OCI-LY7 (cell line): Measurements from ENCODE around the gene S100Z. TPM values are rescaled to one million over a fixed set of nuclear protein-coding genes. Genes with fewer than 3 reads are reported as not detected.

Source experiments
- BruUV-seq: library from RNA; stranded (reverse); fragments of 400-500 nt; replicated peaks from 2 replicates; lab custom pipeline; 2021; lab: Mats Ljungman, UMichigan
- CTCF ChIA-PET: fragments of 300-600 bp; sonication (Branson Sonifier 250); formaldehyde crosslinking; loops from one replicate; lab custom pipeline; 2022; ENCODE audit warnings: antibody characterized with exemption; ENCODE audit not compliant: unreplicated experiment; lab: Charles Lee
- POLR2A ChIA-PET: fragments of 300-600 bp; sonication (Branson Sonifier 250); formaldehyde crosslinking; loops from one replicate; lab custom pipeline; 2022; ENCODE audit warnings: antibody characterized with exemption; lab: Charles Lee
- DNase-seq: peaks from one replicate; pipeline ENCODE4 v3.0.0-alpha.2; 2015; ENCODE audit warnings: low spot score
- H2AFZ ChIP-seq: fragments of 200-600 bp; sonication (generic), shearing (Covaris generic); 2 replicates; pipeline ENCODE4 v1.6.1; 2014; ENCODE audit warnings: mild to moderate bottlenecking, antibody characterized with exemption, low read length, moderate library complexity
- H3K27ac ChIP-seq: fragments of 200-600 bp; sonication (generic); 2 replicates; pipeline ENCODE4 v1.5.1; 2014; ENCODE audit warnings: mixed run types, low read depth, mild to moderate bottlenecking, moderate library complexity, low read length, inconsistent platforms; ENCODE audit not compliant: poor library complexity, severe bottlenecking
- H3K36me3 ChIP-seq: fragments of 200-600 bp; sonication (generic); 2 replicates; pipeline ENCODE4 v1.6.1; 2014; ENCODE audit warnings: mild to moderate bottlenecking, antibody characterized with exemption, low read length, moderate library complexity, mixed read lengths; ENCODE audit not compliant: insufficient read depth
- H3K4me1 ChIP-seq: fragments of 200-600 bp; sonication (generic); 2 replicates; pipeline ENCODE4 v1.5.1; 2014; ENCODE audit warnings: mild to moderate bottlenecking, low read length; ENCODE audit not compliant: insufficient read depth, poor library complexity, severe bottlenecking
- H3K4me2 ChIP-seq: fragments of 200-600 bp; sonication (generic); 2 replicates; pipeline ENCODE4 v1.6.1; 2014; ENCODE audit warnings: mild to moderate bottlenecking, low read length
- H3K4me3 ChIP-seq: fragments of 200-600 bp; sonication (generic); 2 replicates; pipeline ENCODE4 v1.5.1; 2014; ENCODE audit warnings: mild to moderate bottlenecking, low read depth, low read length; ENCODE audit not compliant: poor library complexity, severe bottlenecking
- H3K79me2 ChIP-seq: fragments of 200-600 bp; sonication (generic); 2 replicates; pipeline ENCODE4 v1.6.1; 2016; ENCODE audit warnings: low read depth, mild to moderate bottlenecking, low read length, moderate library complexity, mixed read lengths; ENCODE audit not compliant: insufficient read depth
- H3K9me2 ChIP-seq: fragments of 200-600 bp; sonication (generic); 2 replicates; pipeline ENCODE4 v1.6.1; 2016; ENCODE audit warnings: mild to moderate bottlenecking, low read length, mixed read lengths; ENCODE audit not compliant: insufficient read depth
- H3K9me3 ChIP-seq: fragments of 200-600 bp; sonication (generic); 2 replicates; pipeline ENCODE4 v1.6.1; 2014; ENCODE audit warnings: mild to moderate bottlenecking, mixed run types, low read length, mixed read lengths
- H4K20me1 ChIP-seq: fragments of 200-600 bp; sonication (generic); 2 replicates; pipeline ENCODE4 v1.6.1; 2014; ENCODE audit warnings: mild to moderate bottlenecking, antibody characterized with exemption, low read length, moderate library complexity, mixed read lengths; ENCODE audit not compliant: insufficient read depth
- CTCF ChIP-seq: fragments of 200-600 bp; sonication (generic); conservative IDR thresholded peaks from 2 replicates; pipeline ENCODE4 v1.5.1; 2014; ENCODE audit warnings: mild to moderate bottlenecking, antibody characterized with exemption, low read length, moderate library complexity, mixed read lengths
- EZH2phosphoT487 ChIP-seq: fragments of 200-600 bp; sonication (generic); IDR thresholded peaks from 2 replicates; pipeline ENCODE4 v1.6.1; 2018; ENCODE audit warnings: low read depth, borderline replicate concordance, mild to moderate bottlenecking, mixed run types, antibody characterized with exemption, low read length, moderate library complexity, mixed read lengths
- intact Hi-C: fragments of 100-400 bp; cut with micrococcal nuclease; formaldehyde crosslinking; loops from one replicate; pipeline ENCODE4 v1.10.0; 2022; ENCODE audit not compliant: unreplicated experiment
- total RNA-seq, 2 experiments: library from RNA; depleted of rRNA in 1 of 2; stranded (reverse); fragments of >200 nt in 1 of 2; shearing (Covaris generic) in 1 of 2; gene quantifications; 2 replicates each; pipeline ENCODE4 v1.2.3, GENCODE V29; 2014 to 2022

The S100Z gene
- total RNA-seq, 2 experiments from 2014 or later = 51.1 to 66.6 TPM

DNA sequence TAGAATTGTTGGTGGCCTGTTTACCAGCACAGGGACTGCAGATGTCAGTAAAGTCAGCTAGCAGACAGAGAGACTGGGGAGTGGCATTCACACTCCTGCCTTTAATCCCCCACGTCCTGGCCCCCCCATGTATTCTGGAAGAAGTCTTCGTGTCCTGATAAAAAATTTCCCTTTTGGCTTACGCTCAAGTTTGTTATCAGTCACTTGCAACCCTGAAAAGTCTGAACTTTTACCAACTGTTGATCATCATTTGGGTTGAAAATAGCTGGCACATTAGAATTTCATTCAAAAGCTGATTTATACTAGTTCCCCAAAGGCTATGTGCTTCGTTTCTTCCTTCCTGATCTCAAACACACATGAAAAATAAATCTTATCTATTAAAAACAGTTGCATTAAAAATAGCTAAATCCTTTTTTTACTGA lies 97.3 kb downstream of the S100Z start:
- no peaks in the 10 kb centered on the region for H3K9me2 ChIP-seq
- peaks cover 5% of the 10 kb centered on the region; the same call in 1 of the 2 replicates for H3K9me3 ChIP-seq
- H3K4me2 ChIP-seq = no peak overlapping the region
- H3K4me1 ChIP-seq = no peaks in the 10 kb centered on the region
- H3K79me2 ChIP-seq = peaks cover 32% of the 10 kb centered on the region; the same call in 1 of the 2 replicates
- H4K20me1 ChIP-seq = no peaks in the 10 kb centered on the region
- TF ChIP-seq EZH2phosphoT487 = no peak
- TF ChIP-seq CTCF = no peak
- no peak overlapping the region for H2AFZ ChIP-seq
- no TSS peak for BruUV-seq
- peaks cover 41% of the 10 kb centered on the region for H3K36me3 ChIP-seq
- intact Hi-C loops = no loop called here
- POLR2A ChIA-PET = no interaction called here
- no peak for DNase-seq
- H3K27ac ChIP-seq = no peak overlapping the region
- no peak overlapping the region for H3K4me3 ChIP-seq
- CTCF ChIA-PET = no interaction called here

DNA sequence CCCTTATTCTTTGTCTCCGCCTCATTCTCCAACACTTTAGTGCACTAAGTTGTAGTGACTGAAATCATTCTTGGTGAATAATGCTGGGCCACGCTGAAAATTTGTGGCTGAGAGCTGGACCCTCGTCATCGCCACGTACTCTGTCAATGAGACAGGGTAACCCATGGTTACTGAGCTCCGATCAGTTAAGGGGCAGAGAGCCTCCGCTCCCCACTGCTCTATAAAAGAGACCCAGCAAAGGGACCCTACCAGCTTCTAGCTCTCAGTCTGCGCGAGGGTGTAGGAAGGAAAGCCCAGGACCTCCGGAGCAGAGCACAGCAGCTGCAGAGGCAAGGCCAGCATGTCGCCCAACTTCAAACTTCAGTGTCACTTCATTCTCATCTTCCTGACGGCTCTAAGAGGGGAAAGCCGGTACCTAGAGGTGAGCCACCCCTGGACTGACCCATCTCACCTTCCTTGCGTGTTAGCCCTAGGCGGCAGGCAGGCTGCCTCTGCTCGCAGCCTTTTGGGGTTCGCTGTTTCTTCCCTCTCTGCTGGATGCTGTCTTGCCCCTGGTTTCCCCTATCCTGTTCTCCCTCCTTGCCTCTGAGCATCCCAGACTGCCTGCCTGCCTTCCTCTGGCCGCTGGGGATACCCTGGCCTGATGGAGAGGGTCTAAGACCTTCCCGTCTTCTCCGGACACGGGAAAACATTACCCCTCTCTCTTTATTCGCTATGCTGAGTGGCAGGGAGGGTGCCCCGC lies 103.2 kb downstream of the S100Z start, which contains the start of gene CRHBP:
Gene CRHBP, plus strand, starts transcription at position 251 of the 742 bp plus-strand sequence. Its CDS starts 90 bp downstream, at position 341.
- H4K20me1 ChIP-seq = no peaks in the 10 kb centered on the region
- DNase-seq = no peak
- H3K36me3 ChIP-seq = peaks cover 75% of the 10 kb centered on the region
- H2AFZ ChIP-seq = no peak within 1 kb of the TSS
- TF ChIP-seq CTCF (no peak), EZH2phosphoT487 (no peak)
- no peak within 1 kb of the TSS for H3K4me3 ChIP-seq
- intact Hi-C loops = no loop called here
- H3K9me3 ChIP-seq = no peaks in the 10 kb centered on the region
- ChIA-PET CTCF (no interaction called here), POLR2A (interaction anchor here (1.1 kb wide), 1 partner anchor 25 kb away, joined by 3 read pairs; no protein-coding TSS in a partner anchor)
- no peak within 1 kb of the TSS for H3K27ac ChIP-seq
- H3K9me2 ChIP-seq = no peaks in the 10 kb centered on the region
- no peak within 1 kb of the TSS for H3K4me2 ChIP-seq
- H3K79me2 ChIP-seq = peaks cover 7% of the 10 kb centered on the region; the same call in 1 of the 2 replicates
- BruUV-seq = no TSS peak
- no peaks in the 10 kb centered on the region for H3K4me1 ChIP-seq
